Calu3 (cell line): ENCODE data around the gene NBPF3. TPM values are rescaled to one million over a fixed set of nuclear protein-coding genes. Genes with fewer than 3 reads are reported as not detected.
"Not testable (repeated sequence)": the region's sequence is repeated elsewhere in the genome, so short reads cannot be mapped to it uniquely, and the experiment has no call there.

ENCODE experiments used
- BruUV-seq: library from RNA; stranded (reverse); fragments of 400-500 nt; replicated peaks from 2 replicates; lab custom pipeline; 2021; lab: Mats Ljungman, UMichigan
- CTCF ChIA-PET: fragments of 300-600 bp; sonication (Branson Sonifier 250); formaldehyde crosslinking; loops from one replicate; lab custom pipeline; 2022; ENCODE audit warnings: antibody characterized with exemption; lab: Charles Lee
- DNase-seq: peaks from one replicate; pipeline ENCODE4 v3.0.0; 2022
- H3K27ac Mint-ChIP-seq: one replicate; pipeline ENCODE4 v1.8.0; 2022; ENCODE audit warnings: mixed read lengths; ENCODE audit not compliant: unreplicated experiment
- H3K27me3 Mint-ChIP-seq: one replicate; pipeline ENCODE4 v1.8.0; 2022; ENCODE audit warnings: mixed read lengths; ENCODE audit not compliant: unreplicated experiment
- H3K36me3 Mint-ChIP-seq: one replicate; pipeline ENCODE4 v1.8.0; 2022; ENCODE audit warnings: mild to moderate bottlenecking, moderate library complexity, mixed read lengths; ENCODE audit not compliant: insufficient read depth, unreplicated experiment
- H3K4me1 Mint-ChIP-seq: one replicate; pipeline ENCODE4 v1.8.0; 2022; ENCODE audit warnings: mild to moderate bottlenecking, low read depth, mixed read lengths; ENCODE audit not compliant: unreplicated experiment
- H3K4me3 Mint-ChIP-seq: one replicate; pipeline ENCODE4 v1.8.0; 2022; ENCODE audit warnings: mild to moderate bottlenecking, low read depth, moderate library complexity, mixed read lengths; ENCODE audit not compliant: unreplicated experiment
- H3K9me3 Mint-ChIP-seq: one replicate; pipeline ENCODE4 v1.8.0; 2022; ENCODE audit warnings: low read depth, mixed read lengths; ENCODE audit not compliant: unreplicated experiment
- intact Hi-C: fragments of 100-400 bp; cut with micrococcal nuclease; formaldehyde crosslinking; loops from one replicate; pipeline ENCODE4 v1.10.0; 2022; ENCODE audit not compliant: unreplicated experiment
- total RNA-seq: library from RNA; stranded (reverse); gene quantifications from 2 replicates; pipeline ENCODE4 v1.2.3, GENCODE V29; 2022
- TF ChIP-seq, protein P1 (sequence below): fragments of 200-600 bp; IDR thresholded peaks from one replicate; pipeline ENCODE4 v1.8.0; 2022; ENCODE audit warnings: antibody characterized with exemption; ENCODE audit not compliant: unreplicated experiment

NBPF3 gene
- total RNA-seq, 1 experiment from 2014 or later = 6.9 TPM

DNA sequence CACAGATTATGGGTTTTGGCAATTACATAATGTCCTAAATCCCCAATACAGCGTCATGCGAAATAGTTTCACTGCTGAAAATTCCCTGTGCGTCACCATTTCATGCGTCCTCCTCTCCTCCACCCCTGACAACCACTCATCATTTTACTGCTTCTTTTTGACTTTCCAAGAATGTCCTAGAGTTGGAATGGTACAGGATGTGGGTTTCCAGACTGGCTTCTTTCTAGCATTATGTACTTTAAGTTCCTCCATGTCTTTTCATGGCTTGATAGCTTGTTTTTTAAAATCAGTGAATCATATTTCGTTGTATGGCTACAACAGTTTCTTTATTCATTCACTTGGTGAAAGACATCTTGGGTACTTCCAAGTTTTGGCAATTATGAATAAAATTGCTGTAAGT is 7.4 kb downstream of the NBPF3 start:
- TF ChIP-seq, protein P1, sequence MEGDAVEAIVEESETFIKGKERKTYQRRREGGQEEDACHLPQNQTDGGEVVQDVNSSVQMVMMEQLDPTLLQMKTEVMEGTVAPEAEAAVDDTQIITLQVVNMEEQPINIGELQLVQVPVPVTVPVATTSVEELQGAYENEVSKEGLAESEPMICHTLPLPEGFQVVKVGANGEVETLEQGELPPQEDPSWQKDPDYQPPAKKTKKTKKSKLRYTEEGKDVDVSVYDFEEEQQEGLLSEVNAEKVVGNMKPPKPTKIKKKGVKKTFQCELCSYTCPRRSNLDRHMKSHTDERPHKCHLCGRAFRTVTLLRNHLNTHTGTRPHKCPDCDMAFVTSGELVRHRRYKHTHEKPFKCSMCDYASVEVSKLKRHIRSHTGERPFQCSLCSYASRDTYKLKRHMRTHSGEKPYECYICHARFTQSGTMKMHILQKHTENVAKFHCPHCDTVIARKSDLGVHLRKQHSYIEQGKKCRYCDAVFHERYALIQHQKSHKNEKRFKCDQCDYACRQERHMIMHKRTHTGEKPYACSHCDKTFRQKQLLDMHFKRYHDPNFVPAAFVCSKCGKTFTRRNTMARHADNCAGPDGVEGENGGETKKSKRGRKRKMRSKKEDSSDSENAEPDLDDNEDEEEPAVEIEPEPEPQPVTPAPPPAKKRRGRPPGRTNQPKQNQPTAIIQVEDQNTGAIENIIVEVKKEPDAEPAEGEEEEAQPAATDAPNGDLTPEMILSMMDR = no peak
- Mint-ChIP-seq H3K36me3 (no peaks in the 10 kb centered on the region), H3K4me1 (no peaks in the 10 kb centered on the region), H3K4me3 (no peak overlapping the region), H3K9me3 (no peaks in the 10 kb centered on the region), H3K27ac (no peak overlapping the region), H3K27me3 (no peaks in the 10 kb centered on the region)
- intact Hi-C loops = no loop called here
- CTCF ChIA-PET = no interaction called here
- no TSS peak for BruUV-seq
- DNase-seq = no peak

DNA sequence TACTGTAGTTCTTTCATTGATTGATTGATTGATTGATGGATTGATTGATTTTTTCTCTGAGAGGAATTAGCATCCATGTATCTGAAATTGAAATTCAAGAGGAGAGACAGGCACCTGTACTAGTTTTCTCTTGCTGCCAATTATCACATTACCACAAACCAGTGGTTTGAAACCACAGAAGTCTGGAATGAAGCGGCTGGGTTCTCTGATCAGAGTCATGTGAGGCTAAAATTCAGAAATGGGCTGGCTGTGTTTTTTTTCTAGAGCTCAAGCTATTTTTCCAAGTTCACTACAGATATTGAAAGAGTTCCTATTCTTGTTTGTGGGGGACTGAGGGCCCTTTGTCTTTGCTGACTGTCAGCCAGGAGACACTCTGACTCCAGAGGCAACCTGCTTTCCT is 10.0 kb downstream of the NBPF3 start:
- no peaks in the 10 kb centered on the region for H3K36me3 Mint-ChIP-seq
- CTCF ChIA-PET = no interaction called here
- intact Hi-C loops = no loop called here
- H3K4me1 Mint-ChIP-seq = peaks cover 14% of the 10 kb centered on the region
- no peak overlapping the region for H3K27ac Mint-ChIP-seq
- no peaks in the 10 kb centered on the region for H3K27me3 Mint-ChIP-seq
- no peak for DNase-seq
- H3K4me3 Mint-ChIP-seq = no peak overlapping the region
- TF ChIP-seq, protein P1 = no peak
- BruUV-seq = no TSS peak
- H3K9me3 Mint-ChIP-seq = no peaks in the 10 kb centered on the region

DNA sequence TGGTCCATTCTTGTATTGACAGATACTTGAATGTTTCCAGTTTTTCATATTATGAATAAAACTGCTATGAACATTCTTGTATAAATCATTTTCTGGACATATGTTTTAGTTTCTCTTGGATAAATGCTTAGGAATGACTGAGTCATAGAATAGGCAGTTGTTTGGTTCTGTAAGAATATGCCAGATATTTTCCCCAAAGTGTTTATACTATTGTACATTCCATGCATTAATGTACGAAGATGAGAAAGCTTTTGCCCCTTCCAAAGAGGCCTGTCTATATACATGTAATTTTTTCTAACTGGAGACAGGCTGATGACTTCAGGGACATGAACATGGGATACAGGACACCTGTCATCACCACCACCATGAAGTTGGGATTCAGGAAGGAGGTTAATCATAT is 11.3 kb downstream of the NBPF3 start:
- intact Hi-C loops = no loop called here

DNA sequence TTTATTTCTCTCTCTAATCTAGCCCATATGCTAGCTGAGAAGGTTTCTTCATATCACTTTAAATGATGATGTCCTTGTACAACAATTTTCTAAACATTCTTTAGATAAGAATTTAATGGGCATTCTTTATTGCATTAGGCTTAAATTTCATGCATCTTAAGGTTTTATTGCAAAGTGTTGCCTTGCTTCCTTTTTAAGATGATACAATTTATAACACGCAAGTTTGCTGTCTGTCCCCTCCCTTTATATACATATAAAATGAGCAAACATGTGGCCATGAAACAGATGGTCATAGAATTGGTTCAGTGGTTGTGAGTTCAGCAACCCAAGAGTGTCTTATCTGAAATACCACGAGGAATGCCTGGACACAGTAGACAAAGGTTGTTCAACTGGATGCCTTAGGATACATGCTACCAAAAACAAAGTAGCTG is 12.1 kb downstream of the NBPF3 start:
- no peaks in the 10 kb centered on the region for H3K9me3 Mint-ChIP-seq
- H3K27me3 Mint-ChIP-seq = no peaks in the 10 kb centered on the region
- TF ChIP-seq, protein P1 = no peak
- CTCF ChIA-PET = no interaction called here
- no peak overlapping the region for H3K27ac Mint-ChIP-seq
- no peak overlapping the region for H3K4me3 Mint-ChIP-seq
- H3K4me1 Mint-ChIP-seq = peaks cover 14% of the 10 kb centered on the region
- no TSS peak for BruUV-seq
- intact Hi-C loops = no loop called here
- DNase-seq = no peak
- no peaks in the 10 kb centered on the region for H3K36me3 Mint-ChIP-seq

More for the DNA sequence above, 11.3 kb downstream of the NBPF3 start:
- H3K36me3 Mint-ChIP-seq = no peaks in the 10 kb centered on the region
- H3K27me3 Mint-ChIP-seq = no peaks in the 10 kb centered on the region
- H3K4me3 Mint-ChIP-seq = no peak overlapping the region
- CTCF ChIA-PET = no interaction called here
- no TSS peak for BruUV-seq
- TF ChIP-seq, protein P1 = no peak
- no peak overlapping the region for H3K27ac Mint-ChIP-seq
- DNase-seq = no peak
- H3K9me3 Mint-ChIP-seq = no peaks in the 10 kb centered on the region
- peaks cover 14% of the 10 kb centered on the region for H3K4me1 Mint-ChIP-seq

DNA sequence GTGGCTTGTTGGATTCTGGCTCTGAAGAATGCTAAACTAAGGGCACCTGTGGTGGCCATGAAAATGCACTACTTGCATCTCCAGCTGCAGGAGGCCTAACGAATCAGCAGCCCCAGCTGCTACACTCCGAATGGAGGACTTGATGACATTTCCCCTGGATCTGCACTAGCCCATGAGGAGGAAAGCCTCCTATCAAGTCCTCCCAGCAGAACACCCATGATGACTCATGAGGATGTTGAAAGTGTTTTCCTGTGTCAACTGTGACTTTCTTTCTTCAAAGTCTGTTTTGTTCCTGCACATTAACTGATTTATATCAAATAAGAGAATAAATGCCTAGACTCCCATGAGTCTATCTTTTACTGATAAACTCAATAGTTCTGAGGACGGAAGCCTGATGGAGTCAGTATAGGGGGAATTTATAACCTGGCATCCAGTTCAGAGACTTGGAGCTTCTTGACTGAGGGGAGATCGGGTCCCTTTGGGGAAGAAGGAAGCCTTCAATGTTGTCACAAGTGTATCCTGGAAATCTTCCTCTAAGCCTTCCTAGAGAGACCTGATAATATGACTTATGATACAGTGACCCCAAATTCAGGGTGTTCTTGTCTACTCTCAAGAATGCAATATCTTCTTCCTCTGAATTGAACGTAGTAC is 14.2 kb downstream of the NBPF3 start:
- peaks cover 14% of the 10 kb centered on the region for H3K4me1 Mint-ChIP-seq
- DNase-seq = peak; percentile 18
- H3K27ac Mint-ChIP-seq, H3K4me3 Mint-ChIP-seq, CTCF ChIA-PET, H3K27me3 Mint-ChIP-seq, H3K36me3 Mint-ChIP-seq, BruUV-seq, H3K9me3 Mint-ChIP-seq, intact Hi-C loops: not testable (repeated sequence)

DNA sequence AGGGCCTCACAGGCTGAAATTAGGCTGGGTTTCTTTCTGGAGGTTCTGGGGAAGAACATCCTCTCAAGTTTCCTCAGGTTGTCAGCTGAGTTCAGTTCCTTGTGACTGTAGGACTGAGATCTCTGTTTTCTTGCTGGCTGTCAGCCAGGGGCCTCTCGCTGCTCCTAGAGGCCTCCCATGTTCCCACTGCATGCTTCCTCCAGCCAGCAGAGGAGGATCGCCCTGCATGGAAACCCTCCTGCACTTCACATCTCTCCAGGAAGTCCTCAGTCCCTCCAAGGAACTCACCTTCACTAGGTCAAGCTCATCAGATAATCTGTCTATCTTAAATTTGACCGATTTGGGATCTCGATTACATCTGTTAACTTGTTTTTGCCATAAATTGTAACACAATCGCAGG is 15.0 kb downstream of the NBPF3 start:
- H3K27me3 Mint-ChIP-seq, H3K36me3 Mint-ChIP-seq, BruUV-seq, H3K9me3 Mint-ChIP-seq, DNase-seq, H3K27ac Mint-ChIP-seq, H3K4me3 Mint-ChIP-seq, CTCF ChIA-PET, intact Hi-C loops: not testable (repeated sequence)
- peaks cover 14% of the 10 kb centered on the region for H3K4me1 Mint-ChIP-seq
